Naive thymus-derived CD4-positive, alpha-beta T cell (primary cell): ENCODE data around the gene PFKP. TPM values are rescaled to one million over a fixed set of nuclear protein-coding genes. Genes with fewer than 3 reads are reported as not detected.

ENCODE experiments used
- polyA plus RNA-seq, 2 donors: library from polyadenylated mRNA; unstranded; fragments of 300-500 nt; fragmentation: Illumina TruSeq; gene quantifications; one replicate each; pipeline ENCODE4 v1.2.3, GENCODE V29; 2021
- total RNA-seq, 6 experiments: library from RNA in 5 of 6; stranded (reverse) in 5 of 6; gene quantifications; 1 replicate in 5 of 6; 2 replicates in 1 of 6; pipeline ENCODE4 v1.2.3 and lab custom pipeline; 2021 to 2026

PFKP gene
- total and polyA plus RNA-seq, 7 experiments from 2014 or later: 23.8 to 219 (median 44.9) TPM

Other genes with a start within 250 kb of the PFKP start
- gene PITRM1, start 105.2 kb downstream of the PFKP start, total RNA-seq: 10 to 100 TPM; 56.5 to 90.8 (median 85.4) TPM
- gene PITRM1, start 105.2 kb downstream of the PFKP start, polyA plus RNA-seq: 10 to 100 TPM; 35.1 to 56.0 TPM